ENCODE data around the gene PI4KA. TPM values are rescaled to one million over a fixed set of nuclear protein-coding genes. Genes with fewer than 3 reads are reported as not detected.
"Not testable (repeated sequence)": the region's sequence is repeated elsewhere in the genome, so short reads cannot be mapped to it uniquely, and the experiment has no call there.

PI4KA gene
- total RNA-seq (2014; rRNA removed): 28.4 and 40.0 TPM in 2 replicates
- 40.6 TPM for polyA plus RNA-seq (2012)

- peak; percentile 97 for DNase-seq (ENCODE audit: low read depth)
These were observed at the start of gene PI4KA, which contains the start of gene SNAP29 for GRCh38 chr22:20858615-20859416. Gene PI4KA (minus strand): TSS chr22:20858811. CDS start chr22:20858725, 86 bp downstream. Gene SNAP29 (plus strand): TSS chr22:20859007. CDS start chr22:20859111, 104 bp downstream.

DNA sequence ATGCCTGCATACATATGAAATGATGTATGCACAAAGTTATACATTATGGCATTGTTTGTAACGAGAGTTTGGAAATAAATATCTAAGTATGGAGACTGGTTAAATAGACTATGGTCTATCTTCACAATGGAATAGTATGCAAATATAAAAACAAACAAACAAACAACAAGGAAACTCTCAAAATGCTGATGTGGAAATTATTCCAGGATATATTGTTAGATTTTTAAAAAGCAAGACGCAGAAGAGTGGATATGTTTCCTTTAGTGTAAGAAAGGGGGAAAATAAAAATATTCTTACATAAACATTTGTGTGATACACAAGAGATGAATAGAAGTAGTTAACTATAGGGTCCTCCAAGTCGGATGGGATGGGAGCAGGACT lies 47.8 kb upstream of the PI4KA start:
- DNase-seq (ENCODE audit: low read depth): no peak

DNA sequence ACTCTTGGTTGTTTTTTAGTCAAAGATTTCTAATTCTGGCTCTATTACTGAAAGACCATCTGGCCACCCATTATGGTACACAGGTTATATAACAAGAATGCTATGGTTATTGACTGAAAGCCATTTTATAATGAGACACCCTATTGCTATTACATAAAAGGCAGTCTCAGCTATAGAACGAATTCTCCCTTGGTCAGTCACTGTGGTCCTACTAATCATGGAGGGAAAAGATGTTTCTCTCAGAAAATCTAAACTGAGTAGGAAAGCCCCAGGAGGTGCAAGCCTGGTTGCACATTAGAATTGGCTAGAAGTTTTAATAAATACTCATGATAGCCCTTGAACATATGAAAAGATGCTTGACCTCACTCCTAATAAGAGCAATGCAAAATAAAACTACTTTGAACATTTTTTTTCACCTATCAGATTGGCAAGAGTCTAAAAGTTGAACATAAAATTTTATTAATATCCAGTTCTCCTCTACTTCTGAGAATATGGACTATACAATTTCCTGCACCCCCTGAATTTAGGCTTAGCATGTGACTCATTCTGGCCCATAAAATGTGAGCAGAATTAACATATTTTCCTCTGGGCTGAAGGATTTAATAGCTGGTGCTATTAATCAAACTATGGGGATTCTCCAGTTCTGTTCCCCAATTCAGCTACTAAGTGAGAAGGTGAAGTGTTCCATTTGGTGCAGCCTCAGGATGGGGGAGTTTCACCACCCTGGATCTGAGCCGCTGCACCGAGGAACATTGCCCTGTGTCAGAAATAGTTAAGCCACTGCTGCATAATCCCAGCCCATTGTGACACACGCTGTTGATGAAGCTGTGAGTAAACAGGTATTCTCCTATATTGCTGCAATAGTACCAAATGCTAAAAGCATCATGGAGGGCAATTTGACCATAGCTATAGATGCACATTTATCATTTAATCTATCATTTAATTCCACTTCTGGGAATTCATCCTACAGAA lies 47.1 kb upstream of the PI4KA start:
- no peak for DNase-seq (ENCODE audit: low read depth)

GRCh38 chr22:20904980-20905355 lies 46.4 kb upstream of the PI4KA start:
- no peak for DNase-seq (ENCODE audit: low read depth)

DNA sequence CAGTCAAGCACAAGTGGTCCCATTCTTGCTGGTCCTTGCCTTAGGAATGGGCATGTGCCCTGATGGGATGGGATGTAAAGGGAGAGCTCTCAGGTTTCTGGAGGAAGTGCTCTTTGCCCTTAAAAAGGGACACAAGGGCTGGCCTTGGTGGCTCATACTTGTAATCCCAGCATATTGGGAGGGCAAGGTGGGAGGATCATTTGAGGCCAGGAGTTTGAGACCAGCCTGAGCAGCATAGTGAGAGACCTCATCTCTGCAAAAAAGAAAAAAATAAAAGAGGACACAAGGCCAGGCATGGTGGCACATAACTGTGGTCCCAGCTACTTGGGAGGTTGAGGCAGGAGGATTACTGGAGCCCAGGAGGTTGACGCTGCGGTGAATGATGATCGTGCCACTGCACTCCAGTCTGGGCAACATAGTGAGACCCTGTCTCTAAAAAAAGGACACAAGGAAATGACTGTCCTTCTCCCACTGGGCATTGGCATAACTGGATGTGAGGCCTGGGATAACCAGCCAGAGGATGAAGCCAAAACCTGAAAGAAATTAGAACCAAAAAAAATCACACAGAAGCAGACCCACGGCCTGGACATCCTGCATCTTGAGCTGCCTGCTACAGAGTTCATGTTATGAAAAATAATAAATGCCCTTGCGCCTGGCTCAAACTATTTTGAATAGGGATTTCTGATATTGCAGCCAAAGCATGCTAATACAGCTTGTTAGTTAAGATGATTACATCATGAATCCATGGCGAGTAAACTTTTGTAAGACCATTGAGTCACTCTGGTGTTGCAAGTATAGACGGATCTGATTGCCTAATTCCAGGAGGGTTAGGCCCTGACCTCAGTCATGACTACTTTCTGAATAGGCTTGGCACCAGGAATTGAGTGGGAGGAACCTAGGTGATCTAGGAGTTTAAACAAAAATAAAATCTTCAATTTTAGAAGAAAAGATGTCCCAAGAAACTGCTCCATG lies 45.7 kb upstream of the PI4KA start:
- peak; percentile 93 for DNase-seq (ENCODE audit: low read depth)

DNA sequence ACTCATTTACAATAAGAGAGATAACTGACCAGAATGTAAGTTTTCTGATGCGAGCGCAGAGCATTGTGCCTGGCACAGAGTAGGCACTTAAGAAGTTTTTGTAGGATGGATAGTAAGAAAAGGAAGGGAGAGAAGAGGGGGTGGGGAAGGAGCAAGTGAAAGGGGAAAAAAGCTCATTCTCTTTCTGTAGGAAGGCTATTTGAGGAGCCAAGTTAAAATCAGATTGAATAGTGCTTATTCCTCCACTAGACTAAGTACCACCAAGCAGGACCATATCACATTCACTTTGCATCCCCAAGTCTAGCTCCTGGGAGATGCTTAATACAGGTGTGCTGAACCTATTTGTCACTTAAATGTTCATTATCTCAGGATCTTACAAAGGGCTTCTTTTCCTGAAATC lies 44.5 kb upstream of the PI4KA start:
- DNase-seq (ENCODE audit: low read depth): no peak

GRCh38 chr22:20901093-20902033 lies 42.8 kb upstream of the PI4KA start:
- DNase-seq (ENCODE audit: low read depth): not testable (repeated sequence)

- no peak for DNase-seq (ENCODE audit: low read depth)
These were observed 41.3 kb upstream of the PI4KA start for GRCh38 chr22:20899827-20900423.

- DNase-seq (ENCODE audit: low read depth): not testable (repeated sequence)
These were observed 39.1 kb upstream of the PI4KA start for GRCh38 chr22:20897737-20898136.

GRCh38 chr22:20890975-20891374 lies 32.4 kb upstream of the PI4KA start:
- DNase-seq (ENCODE audit: low read depth): no peak

- no peak for DNase-seq (ENCODE audit: low read depth)
These were observed 31.4 kb upstream of the PI4KA start for GRCh38 chr22:20889904-20890540.

- DNase-seq (ENCODE audit: low read depth): no peak
These were observed 30.6 kb upstream of the PI4KA start for GRCh38 chr22:20889025-20889704.

- no peak for DNase-seq (ENCODE audit: low read depth)
These were observed 28.8 kb upstream of the PI4KA start for GRCh38 chr22:20887375-20887774.

GRCh38 chr22:20885557-20886323 lies 27.1 kb upstream of the PI4KA start:
- peak; percentile 69 for DNase-seq (ENCODE audit: low read depth)

- DNase-seq (ENCODE audit: low read depth): no peak
These were observed 26.5 kb upstream of the PI4KA start for GRCh38 chr22:20885017-20885556.

- DNase-seq (ENCODE audit: low read depth): no peak
These were observed 25.8 kb upstream of the PI4KA start for GRCh38 chr22:20884454-20884853.

- DNase-seq (ENCODE audit: low read depth): no peak
These were observed 24.2 kb upstream of the PI4KA start for GRCh38 chr22:20882855-20883254.

Data from LHCN-M2 (cell line).